NCI-H2029 treated with DMSO at 0.1 percent for 48 hours (cell line): Measurements from ENCODE around the gene RSRP1.
"Not testable (repeated sequence)": the region's sequence is repeated elsewhere in the genome, so short reads cannot be mapped to it uniquely, and the experiment has no call there.

ENCODE experiments used
- DNase-seq: peaks from one replicate; lab custom pipeline; 2025; lab: John Stamatoyannopoulos, UW

RSRP1 gene

GRCh38 chr1:25256578-25256965 lies 9.3 kb upstream of the RSRP1 start:
- DNase-seq, result no peak

- DNase-seq, result no peak
Observed at GRCh38 chr1:25255706-25256577, 8.7 kb upstream of the RSRP1 start.

GRCh38 chr1:25253911-25254310 lies 6.7 kb upstream of the RSRP1 start:
- DNase-seq, result no peak

GRCh38 chr1:25247829-25248754 lies 838 bp upstream of the RSRP1 start:
- DNase-seq, result no peak

GRCh38 chr1:25246600-25247023 lies 642 bp downstream of the RSRP1 start:
- no peak for DNase-seq

- DNase-seq, result peak; percentile 7
Observed at GRCh38 chr1:25245809-25246599, 1.2 kb downstream of the RSRP1 start.

- DNase-seq, result no peak
Observed at GRCh38 chr1:25245393-25245792, 1.9 kb downstream of the RSRP1 start.

- DNase-seq, result no peak
Observed at GRCh38 chr1:25243907-25244306, 3.3 kb downstream of the RSRP1 start.

- DNase-seq, result peak; percentile 95
Observed at GRCh38 chr1:25239681-25240541, 7.3 kb downstream of the RSRP1 start.

GRCh38 chr1:25238046-25238445 lies 9.2 kb downstream of the RSRP1 start:
- DNase-seq, result no peak

GRCh38 chr1:25236261-25236660 lies 11.0 kb downstream of the RSRP1 start:
- DNase-seq, result not testable (repeated sequence)

GRCh38 chr1:25235411-25235810 lies 11.8 kb downstream of the RSRP1 start:
- DNase-seq, result not testable (repeated sequence)

GRCh38 chr1:25232866-25233784 lies 14.1 kb downstream of the RSRP1 start:
- peak; percentile 6 for DNase-seq

- peak; percentile 91 for DNase-seq
Observed at GRCh38 chr1:25232027-25232865, 15.0 kb downstream of the RSRP1 start, which contains the start of gene SYF2. TSS of gene SYF2 (minus strand) at chr1:25232502. CDS start at chr1:25232467, 35 bp downstream.

- no peak for DNase-seq
Observed at GRCh38 chr1:25223471-25223870, 23.8 kb downstream of the RSRP1 start.

- DNase-seq, result no peak
Observed at GRCh38 chr1:25222606-25223005, 24.6 kb downstream of the RSRP1 start.

- DNase-seq, result no peak
Observed at GRCh38 chr1:25220666-25221065, 26.6 kb downstream of the RSRP1 start.

GRCh38 chr1:25219661-25220251 lies 27.5 kb downstream of the RSRP1 start:
- DNase-seq, result no peak
